ENCODE results near the gene YIPF3.
"Not testable (repeated sequence)": the region's sequence is repeated elsewhere in the genome, so short reads cannot be mapped to it uniquely, and the experiment has no call there.

YIPF3 gene

GRCh38 chr6:43472515-43472914 lies 44.2 kb downstream of the YIPF3 start:
- DNase-seq (ENCODE audit: low spot score) = no peak
- in situ Hi-C loops (cut with MboI; ENCODE audit: low pct_unique_long_range_greater_than_20kb, low sequenced_read_pairs, unreplicated experiment) = no loop called here
- TF ChIP-seq, protein P1, sequence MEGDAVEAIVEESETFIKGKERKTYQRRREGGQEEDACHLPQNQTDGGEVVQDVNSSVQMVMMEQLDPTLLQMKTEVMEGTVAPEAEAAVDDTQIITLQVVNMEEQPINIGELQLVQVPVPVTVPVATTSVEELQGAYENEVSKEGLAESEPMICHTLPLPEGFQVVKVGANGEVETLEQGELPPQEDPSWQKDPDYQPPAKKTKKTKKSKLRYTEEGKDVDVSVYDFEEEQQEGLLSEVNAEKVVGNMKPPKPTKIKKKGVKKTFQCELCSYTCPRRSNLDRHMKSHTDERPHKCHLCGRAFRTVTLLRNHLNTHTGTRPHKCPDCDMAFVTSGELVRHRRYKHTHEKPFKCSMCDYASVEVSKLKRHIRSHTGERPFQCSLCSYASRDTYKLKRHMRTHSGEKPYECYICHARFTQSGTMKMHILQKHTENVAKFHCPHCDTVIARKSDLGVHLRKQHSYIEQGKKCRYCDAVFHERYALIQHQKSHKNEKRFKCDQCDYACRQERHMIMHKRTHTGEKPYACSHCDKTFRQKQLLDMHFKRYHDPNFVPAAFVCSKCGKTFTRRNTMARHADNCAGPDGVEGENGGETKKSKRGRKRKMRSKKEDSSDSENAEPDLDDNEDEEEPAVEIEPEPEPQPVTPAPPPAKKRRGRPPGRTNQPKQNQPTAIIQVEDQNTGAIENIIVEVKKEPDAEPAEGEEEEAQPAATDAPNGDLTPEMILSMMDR (IDR thresholded peaks at IDR 0.05; ENCODE audit: extremely low read depth, insufficient read depth, missing control alignments) = no peak

DNA sequence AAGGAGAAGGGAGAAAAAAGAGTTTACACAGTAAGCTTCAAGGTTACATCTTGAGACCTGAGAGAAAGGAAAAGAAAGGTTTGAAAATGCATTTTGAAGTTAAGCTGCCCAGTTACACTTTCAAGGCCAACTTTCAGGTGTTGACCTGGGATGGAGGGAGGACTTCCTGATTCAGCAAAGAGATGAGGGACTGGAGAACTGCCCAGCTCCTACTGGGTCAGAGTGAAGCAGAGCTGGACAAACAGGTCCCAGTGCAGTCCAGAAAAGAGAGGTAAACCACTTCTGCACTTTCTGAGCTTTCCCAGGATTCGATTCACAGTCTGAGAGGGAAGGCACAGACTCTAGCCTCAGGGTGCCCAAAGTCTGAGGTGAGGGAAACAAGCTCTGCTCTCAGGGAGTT lies 45.3 kb downstream of the YIPF3 start:
- TF ChIP-seq, protein P1 (IDR thresholded peaks at IDR 0.05; ENCODE audit: extremely low read depth, insufficient read depth, missing control alignments) = no peak
- DNase-seq (ENCODE audit: low spot score) = no peak
- in situ Hi-C loops (cut with MboI; ENCODE audit: low pct_unique_long_range_greater_than_20kb, low sequenced_read_pairs, unreplicated experiment) = no loop called here

- in situ Hi-C loops (cut with MboI; ENCODE audit: low pct_unique_long_range_greater_than_20kb, low sequenced_read_pairs, unreplicated experiment) = no loop called here
- DNase-seq (ENCODE audit: low spot score) = no peak
- TF ChIP-seq, protein P1 (IDR thresholded peaks at IDR 0.05; ENCODE audit: extremely low read depth, insufficient read depth, missing control alignments) = no peak
These were observed 46.8 kb downstream of the YIPF3 start for GRCh38 chr6:43469947-43470346.

DNA sequence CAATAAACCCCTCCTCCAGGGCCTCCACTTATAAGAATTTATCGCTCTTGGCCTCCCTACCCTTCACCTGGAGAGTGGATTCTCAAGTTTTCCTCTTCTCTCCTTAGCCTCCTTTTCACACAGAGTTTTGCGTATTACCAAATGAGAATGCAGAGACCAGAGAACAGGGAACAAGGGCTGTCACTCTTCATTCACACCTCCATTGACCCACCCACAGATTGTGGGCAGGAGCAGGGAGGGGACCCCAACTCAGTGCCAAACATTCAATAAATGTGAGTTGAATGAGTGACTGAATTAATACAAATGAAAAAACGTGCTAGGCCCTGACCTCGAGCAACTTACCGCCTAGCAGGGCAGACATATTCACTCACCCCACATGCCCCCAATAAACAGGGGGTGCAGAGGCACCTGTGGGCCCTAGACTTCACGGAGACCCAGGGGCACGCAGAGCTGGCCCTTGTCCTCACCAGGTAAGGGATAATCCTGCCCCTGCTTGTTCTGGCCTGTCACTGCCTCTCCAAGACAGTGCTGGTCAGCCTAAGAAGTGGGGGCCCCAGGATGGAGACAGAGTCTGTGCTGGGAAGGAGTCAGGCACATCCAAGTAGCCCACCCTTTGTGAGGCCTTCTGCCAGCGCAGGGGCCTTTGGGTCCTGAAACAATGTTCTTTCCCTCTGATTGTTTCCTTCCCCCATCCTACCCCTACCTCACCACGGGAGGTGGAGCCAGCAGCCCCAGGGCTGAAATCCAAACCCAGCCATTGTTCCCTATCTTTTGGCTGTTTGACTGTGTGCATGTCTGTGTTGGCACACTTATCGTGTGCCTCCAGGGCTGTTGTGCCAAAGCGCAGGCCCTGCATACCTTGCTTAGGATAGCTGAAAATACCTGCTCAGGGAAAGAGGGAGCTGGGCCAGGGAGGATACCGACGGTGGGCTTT lies 47.7 kb downstream of the YIPF3 start:
- no peak for DNase-seq (ENCODE audit: low spot score)
- in situ Hi-C loops (cut with MboI; ENCODE audit: low pct_unique_long_range_greater_than_20kb, low sequenced_read_pairs, unreplicated experiment) = no loop called here
- TF ChIP-seq, protein P1 (IDR thresholded peaks at IDR 0.05; ENCODE audit: extremely low read depth, insufficient read depth, missing control alignments) = no peak

GRCh38 chr6:43468240-43468639 lies 48.5 kb downstream of the YIPF3 start:
- TF ChIP-seq, protein P1 (IDR thresholded peaks at IDR 0.05; ENCODE audit: extremely low read depth, insufficient read depth, missing control alignments) = no peak
- in situ Hi-C loops (cut with MboI; ENCODE audit: low pct_unique_long_range_greater_than_20kb, low sequenced_read_pairs, unreplicated experiment) = no loop called here
- no peak for DNase-seq (ENCODE audit: low spot score)

DNA sequence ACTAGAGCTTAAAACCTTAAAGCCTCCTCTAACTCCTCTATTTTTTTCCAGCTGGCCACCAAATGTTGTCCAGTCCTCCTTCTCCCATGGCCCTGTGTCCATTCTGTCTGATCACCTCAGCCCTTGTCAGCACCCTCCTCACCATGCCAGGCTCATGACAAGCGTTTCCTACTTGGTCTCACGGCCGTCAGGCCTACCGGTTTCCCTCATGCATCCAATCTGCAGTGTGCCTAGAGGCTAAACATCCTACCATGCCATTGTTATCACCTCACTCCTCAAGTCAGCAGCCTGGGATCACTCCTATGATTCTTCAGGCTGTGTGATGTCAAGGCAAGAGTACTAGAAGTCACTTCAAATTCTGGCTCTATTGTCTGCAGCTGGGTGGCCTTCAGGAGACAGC lies 49.0 kb downstream of the YIPF3 start:
- no peak for DNase-seq (ENCODE audit: low spot score)
- in situ Hi-C loops (cut with MboI; ENCODE audit: low pct_unique_long_range_greater_than_20kb, low sequenced_read_pairs, unreplicated experiment) = no loop called here
- TF ChIP-seq, protein P1 (IDR thresholded peaks at IDR 0.05; ENCODE audit: extremely low read depth, insufficient read depth, missing control alignments) = no peak

GRCh38 chr6:43467265-43467664 lies 49.5 kb downstream of the YIPF3 start:
- DNase-seq (ENCODE audit: low spot score); in situ Hi-C loops (cut with MboI; ENCODE audit: low pct_unique_long_range_greater_than_20kb, low sequenced_read_pairs, unreplicated experiment): not testable (repeated sequence)
